ENCODE data around the gene KRT7. TPM values are rescaled to one million over a fixed set of nuclear protein-coding genes. Genes with fewer than 3 reads are reported as not detected.

Gene KRT7
- total RNA-seq, 4 donors from 2014 or later, result 2.4 to 4.0 (median 3.7) TPM

DNA sequence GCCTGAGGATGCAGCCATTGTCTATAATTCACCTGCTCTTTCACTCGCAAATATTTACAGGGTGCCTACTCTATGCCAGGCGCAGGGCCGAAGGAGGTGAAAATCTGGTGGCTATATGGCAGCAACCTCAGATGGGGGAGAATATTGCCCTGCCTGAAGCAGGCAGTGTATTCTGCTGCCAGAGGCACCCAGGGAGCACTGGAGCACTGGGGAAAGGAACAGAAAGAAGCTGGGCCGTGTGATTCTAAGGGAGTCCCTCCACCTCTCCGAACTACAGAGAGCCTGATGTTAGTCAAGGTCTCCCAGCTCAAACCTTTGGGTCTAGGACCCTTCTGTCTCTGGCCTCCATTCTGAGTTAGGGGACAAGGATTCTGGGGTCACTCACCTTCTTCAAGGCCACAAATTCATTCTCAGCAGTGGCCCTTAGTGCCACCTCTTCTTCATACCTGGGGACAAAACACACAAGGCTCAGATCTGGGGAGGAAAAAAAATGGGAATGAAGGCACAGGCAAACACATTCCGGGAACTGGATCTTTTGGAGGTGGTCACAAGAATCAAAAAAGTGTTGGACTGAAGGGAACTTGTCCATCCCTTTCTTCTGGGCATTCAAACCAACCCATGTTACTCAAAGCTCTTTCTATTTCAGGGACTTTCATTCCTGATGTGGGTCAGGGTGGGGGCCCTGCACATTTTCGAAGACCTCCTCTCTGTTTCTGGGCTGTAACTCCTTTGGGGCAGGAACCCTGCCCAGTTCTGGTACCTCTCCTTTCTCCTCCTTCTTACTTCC is 22.1 kb downstream of the KRT7 start:
- TF ChIP-seq, protein P1, sequence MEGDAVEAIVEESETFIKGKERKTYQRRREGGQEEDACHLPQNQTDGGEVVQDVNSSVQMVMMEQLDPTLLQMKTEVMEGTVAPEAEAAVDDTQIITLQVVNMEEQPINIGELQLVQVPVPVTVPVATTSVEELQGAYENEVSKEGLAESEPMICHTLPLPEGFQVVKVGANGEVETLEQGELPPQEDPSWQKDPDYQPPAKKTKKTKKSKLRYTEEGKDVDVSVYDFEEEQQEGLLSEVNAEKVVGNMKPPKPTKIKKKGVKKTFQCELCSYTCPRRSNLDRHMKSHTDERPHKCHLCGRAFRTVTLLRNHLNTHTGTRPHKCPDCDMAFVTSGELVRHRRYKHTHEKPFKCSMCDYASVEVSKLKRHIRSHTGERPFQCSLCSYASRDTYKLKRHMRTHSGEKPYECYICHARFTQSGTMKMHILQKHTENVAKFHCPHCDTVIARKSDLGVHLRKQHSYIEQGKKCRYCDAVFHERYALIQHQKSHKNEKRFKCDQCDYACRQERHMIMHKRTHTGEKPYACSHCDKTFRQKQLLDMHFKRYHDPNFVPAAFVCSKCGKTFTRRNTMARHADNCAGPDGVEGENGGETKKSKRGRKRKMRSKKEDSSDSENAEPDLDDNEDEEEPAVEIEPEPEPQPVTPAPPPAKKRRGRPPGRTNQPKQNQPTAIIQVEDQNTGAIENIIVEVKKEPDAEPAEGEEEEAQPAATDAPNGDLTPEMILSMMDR (IDR thresholded peaks at IDR 0.05; ENCODE audit: low read depth), result no peak

DNA sequence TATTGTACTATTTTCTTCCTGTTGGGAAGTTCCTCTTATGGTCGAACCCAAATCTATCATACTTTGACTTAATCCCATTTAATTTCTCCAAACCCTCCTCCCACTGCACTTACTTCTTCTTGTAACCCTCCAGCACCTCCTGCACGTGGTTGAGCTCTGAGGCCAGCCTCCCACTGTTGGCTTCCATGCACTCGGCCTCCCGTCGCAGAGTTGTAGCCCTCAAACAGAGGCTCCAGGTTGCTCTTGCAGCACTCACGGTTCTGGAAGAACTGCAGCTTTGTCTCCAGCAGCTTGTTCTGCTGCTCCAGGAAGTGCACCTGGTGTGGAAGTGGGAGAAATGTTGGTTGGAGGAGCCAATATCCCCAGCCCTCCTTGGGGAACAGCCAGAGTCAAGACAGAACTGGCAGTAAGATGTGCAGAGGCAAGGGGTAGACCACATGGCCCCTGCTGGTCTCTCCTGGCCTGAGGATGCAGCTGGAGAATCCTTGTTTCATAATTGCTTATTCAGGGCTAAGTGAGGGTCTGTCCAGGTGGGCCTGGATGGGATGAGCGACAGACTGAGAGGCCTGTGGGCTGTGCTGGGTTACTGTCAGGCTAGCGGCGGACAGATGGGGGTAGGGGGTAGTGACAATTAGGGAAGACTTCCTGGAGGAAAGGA is 23.0 kb downstream of the KRT7 start:
- TF ChIP-seq, protein P1 (IDR thresholded peaks at IDR 0.05; ENCODE audit: low read depth), result no peak

DNA sequence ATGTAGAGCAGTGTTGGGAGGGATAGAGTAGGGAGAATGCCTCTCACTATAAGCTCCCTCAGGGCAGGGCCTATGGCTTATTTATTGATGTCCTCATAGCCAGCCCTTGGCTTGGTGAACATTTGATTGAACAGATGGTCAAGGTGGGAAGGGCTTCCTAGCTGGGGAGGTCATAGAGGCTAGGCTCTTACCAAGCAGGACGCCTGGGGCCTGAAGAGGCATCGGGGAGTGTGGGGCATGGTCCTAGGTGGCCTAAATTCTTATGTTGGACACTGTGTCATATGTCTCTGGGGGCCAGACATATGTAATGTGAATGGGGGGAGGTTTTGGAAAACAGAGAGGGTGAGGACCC is 23.5 kb downstream of the KRT7 start:
- TF ChIP-seq, protein P1 (IDR thresholded peaks at IDR 0.05; ENCODE audit: low read depth), result no peak

DNA sequence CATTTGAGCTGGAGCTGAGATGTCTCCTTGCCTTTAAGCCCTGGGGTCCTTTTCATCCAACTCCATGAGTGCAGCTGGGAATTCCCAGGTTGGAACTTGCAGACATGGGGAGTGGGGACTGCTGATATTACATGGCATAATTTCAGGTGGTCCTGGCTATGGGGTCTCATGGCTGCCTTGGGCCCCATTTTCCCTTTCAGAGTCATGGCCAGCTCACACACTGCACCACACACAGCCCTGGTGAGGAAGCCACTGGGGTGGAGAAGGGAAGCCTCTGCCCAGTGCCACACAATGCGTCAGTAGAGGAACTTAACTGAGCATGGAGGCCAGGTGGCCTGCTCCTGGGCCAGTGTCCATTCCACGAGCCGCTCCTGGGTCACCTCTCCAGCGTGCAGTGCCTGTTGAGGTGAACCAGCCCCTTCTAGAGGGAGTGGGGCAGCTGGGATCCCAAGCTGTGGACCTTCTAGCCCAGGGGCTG is 24.1 kb downstream of the KRT7 start:
- TF ChIP-seq, protein P1 (IDR thresholded peaks at IDR 0.05; ENCODE audit: low read depth), result no peak

DNA sequence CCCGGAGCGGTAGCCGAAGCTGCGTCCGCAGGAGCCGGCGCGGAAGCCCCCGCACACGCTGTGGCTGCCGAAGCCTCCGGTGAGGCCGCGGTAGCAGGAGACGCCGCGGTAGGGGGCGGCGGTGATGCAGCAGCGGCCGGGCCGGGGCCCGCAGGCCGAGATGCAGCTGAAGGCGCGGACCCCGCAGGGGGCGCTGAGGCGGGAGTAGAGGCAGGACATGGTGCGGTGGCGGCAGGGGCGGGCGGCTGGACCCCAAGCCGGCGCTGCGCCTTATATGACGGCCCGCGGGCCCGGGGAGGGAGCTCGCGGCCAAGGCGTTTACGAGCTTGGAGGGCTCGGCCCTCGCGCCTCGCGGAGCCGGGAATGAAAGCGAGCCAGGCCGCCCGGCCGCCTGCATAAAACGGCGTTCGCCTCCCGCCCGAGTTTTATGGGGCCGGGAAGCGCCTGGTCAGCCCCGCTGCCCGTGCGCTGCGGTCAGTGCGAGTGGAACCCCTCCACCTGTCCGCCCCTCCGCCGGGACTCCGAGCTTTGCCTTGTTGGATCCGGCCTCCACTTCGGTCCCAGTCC is 25.4 kb downstream of the KRT7 start:
- TF ChIP-seq, protein P1 (IDR thresholded peaks at IDR 0.05; ENCODE audit: low read depth), result no peak

DNA sequence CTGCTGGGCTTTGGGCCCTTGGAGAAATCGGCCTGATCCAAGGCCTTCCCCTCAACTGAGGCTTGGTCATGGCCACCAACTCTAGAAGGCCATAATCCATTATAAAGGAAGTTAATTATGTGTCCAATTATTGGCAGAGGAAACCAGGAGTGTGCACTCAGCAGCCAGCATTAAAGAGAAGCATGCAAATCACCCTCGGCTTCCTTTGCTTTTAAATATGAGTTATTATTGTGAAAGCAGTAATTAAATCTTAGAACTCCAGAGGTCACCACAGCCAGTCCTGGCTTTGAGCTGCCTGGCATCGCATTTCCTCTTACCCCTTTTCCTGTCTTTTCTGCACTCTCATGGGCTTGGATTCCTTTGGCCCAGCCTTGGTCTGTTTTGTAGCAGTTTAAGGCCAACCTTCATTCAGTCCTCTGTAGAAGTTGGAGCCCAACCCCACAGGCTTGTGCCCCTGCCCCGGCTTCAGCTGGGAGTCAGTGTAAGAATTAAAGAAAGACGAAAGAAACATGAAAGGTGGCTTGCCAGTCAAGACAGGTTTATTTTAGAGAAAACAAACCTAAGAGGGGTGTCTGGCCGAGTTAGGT is 26.7 kb downstream of the KRT7 start:
- TF ChIP-seq, protein P1 (IDR thresholded peaks at IDR 0.05; ENCODE audit: low read depth), result no peak

All from subcutaneous adipose tissue (tissue), 4 donors.